Measurements from ENCODE around the gene ZNF439.
"Not testable (repeated sequence)": the region's sequence is repeated elsewhere in the genome, so short reads cannot be mapped to it uniquely, and the experiment has no call there.

Gene ZNF439

GRCh38 chr19:11848594-11849469 lies at the start of gene ZNF439:
Gene ZNF439 (plus strand): TSS chr19:11848726. CDS start chr19:11848868, 142 bp downstream.
- peak; percentile 43 to 48 for DNase-seq (ENCODE audit: low read depth in 2 of 2)

- no peak for DNase-seq (ENCODE audit: low read depth in 2 of 2)
Measured at GRCh38 chr19:11806354-11807098, 42.0 kb upstream of the ZNF439 start.

DNA sequence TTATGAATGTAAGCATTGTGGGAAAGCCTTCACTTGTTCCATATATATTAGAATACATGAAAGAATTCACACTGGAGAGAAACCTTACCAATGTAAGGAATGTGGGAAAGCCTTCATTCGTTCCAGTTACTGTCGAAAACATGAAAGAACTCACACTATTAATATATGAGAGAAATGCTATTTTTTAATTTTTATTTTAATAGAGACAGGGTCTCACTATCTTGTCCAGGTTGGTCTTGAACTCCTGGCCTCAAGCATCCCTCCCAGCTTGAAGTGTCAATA lies 41.5 kb upstream of the ZNF439 start:
- DNase-seq (ENCODE audit: low read depth in 2 of 2), result no peak

GRCh38 chr19:11813703-11814028 lies 34.9 kb upstream of the ZNF439 start:
- no peak for DNase-seq (ENCODE audit: low read depth in 2 of 2)

DNA sequence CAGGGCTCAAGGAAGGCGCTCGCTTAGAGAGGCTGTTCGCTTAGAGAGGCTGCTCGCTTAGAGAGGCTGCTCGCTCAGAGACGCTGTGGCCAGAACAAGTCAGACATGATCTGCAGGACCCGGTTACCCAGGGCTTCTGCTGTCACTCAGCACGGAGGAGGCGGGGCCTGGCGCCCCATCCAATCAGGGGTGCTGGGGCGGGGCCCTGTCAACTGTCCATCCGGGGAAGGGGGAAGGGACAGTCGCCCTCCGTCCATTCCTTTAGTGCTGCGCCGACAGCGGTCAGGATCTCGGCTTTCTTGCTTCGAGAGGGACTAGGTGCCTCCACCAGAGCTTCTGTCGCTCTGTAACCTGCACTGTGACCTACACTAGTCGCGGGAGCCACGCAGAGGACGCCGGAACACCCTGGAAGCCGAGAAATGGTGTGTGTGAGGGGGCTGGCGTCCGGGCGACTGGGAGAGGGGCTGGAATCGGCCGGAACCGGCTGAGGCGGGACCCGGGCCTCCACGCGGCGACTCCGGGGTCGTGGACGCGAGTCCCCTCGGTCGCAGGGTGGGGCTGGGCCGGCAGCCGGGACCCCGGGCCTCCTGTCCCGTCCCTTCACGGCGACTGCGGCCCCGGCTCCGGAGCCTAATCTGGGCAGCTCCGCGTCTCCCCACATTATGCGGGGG lies 34.4 kb upstream of the ZNF439 start, which contains the start of gene ZNF440:
Gene ZNF440 (plus strand): TSS at position 245 of the 671 bp plus-strand sequence. CDS start 175 bp downstream, at position 420.
- DNase-seq (ENCODE audit: low read depth in 2 of 2), result peak; percentile 76 to 77

- DNase-seq (ENCODE audit: low read depth in 2 of 2), result no peak
Measured at GRCh38 chr19:11814700-11815035, 33.9 kb upstream of the ZNF439 start.

DNA sequence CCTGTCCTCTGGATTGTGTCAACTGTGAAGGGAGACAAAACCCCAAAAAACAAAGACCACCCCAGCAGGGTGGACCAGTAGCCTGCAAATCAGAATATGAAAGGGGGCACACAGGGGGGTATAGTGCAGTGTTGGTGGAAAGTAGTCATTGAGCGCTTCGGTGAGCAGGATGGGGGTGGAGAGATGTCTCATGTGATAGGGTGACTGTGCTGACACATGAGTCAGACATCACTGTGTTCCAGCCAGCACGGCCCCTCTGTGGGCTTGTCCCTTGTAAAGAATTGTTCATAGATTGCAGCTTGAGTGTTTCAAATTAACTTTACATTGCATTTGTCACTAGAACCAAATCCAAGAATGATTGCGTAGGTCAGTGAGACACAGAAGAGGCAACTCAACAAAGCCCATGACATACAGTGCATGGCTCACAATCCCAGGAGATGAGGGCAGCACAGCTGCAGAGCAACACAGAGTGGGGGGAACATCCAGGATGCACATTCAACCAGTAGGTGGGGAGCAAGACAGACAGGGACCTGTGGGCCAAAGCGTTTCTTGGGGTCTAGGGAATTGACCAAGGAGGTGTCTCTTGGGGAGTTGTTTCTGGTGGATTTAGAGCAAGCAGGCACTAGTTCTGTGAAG lies 26.9 kb upstream of the ZNF439 start:
- no peak for DNase-seq (ENCODE audit: low read depth in 2 of 2)

- DNase-seq (ENCODE audit: low read depth in 2 of 2), result not testable (repeated sequence)
Measured at GRCh38 chr19:11828957-11829876, 19.3 kb upstream of the ZNF439 start.

DNA sequence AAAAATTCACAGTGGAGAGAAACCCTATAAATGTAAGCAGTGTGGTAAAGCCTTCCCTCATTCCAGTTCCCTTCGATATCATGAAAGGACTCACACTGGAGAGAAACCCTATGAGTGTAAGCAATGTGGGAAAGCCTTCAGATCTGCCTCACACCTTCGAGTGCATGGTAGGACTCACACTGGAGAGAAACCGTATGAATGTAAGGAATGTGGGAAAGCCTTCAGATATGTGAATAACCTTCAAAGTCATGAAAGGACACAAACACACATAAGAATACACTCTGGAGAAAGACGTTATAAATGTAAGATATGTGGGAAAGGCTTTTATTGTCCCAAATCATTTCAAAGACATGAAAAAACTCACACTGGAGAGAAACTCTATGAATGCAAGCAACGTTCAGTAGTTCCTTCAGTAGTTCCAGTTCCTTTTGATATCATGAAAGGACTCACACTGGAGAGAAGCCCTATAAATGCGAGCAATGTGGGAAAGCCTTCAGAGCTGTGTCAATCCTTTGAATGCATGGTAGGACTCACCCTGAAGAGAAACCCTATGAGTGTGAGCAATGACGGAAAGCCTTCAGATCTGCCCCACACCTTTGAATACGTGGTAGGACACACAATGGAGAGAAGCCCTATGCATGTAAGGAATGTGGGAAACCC lies 16.1 kb upstream of the ZNF439 start:
- DNase-seq (ENCODE audit: low read depth in 2 of 2), result no peak

- no peak for DNase-seq (ENCODE audit: low read depth in 2 of 2)
Measured at GRCh38 chr19:11833541-11833940, 15.0 kb upstream of the ZNF439 start.

- not testable (repeated sequence) for DNase-seq (ENCODE audit: low read depth in 2 of 2)
Measured at GRCh38 chr19:11835626-11836066, 12.9 kb upstream of the ZNF439 start.

GRCh38 chr19:11843722-11844121 lies 4.8 kb upstream of the ZNF439 start:
- DNase-seq (ENCODE audit: low read depth in 2 of 2), result no peak

DNA sequence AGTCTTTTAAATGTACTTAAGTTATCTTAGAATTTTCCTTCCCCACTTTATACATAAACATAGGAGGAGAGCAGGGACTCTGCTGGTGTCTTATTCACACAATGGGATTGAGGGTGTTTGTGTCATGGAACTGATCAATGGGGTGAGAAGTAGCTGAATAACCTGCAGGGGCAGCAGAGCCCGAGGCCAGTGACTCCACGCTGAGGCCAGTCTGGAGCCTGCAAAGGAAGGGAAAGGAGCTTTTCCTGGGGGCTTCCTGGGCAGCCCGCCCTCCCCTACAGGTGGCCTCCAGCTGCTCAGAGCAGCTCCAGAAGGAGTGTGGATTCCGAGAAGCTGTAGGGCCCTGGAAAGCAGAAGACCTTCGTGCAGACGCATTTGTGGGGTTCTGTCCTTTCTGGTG lies 911 bp upstream of the ZNF439 start:
- not testable (repeated sequence) for DNase-seq (ENCODE audit: low read depth in 2 of 2)

DNA sequence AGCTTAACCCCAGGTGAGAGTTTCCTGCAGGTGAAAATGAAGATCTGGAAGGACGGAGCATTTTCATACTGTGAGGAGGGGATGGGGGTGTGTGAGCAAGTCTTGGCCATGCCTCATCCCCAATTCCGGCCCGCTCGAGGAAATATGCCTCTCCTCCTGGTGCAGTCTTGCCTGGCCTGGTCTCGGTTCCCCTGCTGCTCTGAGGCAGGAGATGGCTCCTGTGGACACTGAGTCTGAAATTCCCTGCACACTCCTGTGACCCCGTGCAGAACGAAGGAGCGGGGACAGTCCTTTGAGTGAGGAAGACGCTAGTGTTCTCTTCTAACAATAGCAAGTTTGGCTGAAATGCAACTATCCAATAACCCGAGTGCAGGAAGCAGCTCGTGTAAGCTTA lies 329 bp upstream of the ZNF439 start:
- DNase-seq (ENCODE audit: low read depth in 2 of 2), result no peak

DNA sequence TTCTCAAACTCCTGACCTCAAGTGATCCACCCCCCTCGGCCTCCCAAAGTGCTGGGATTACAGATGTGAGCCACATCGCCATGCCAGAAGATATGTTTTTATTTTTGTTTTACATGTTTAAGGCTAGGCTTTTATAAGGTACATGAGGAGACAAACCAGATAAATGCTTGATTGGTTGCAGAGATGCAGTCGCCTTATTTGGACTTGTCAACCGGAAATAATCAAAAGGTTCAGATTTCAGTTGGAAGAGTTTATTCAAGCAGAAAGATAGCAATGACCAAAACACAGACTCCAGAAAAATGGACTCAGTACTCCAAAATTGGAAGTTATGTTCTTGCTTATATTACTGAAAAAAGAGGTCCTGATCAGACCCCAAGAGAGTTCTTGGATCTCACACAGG lies 1.8 kb downstream of the ZNF439 start:
- not testable (repeated sequence) for DNase-seq (ENCODE audit: low read depth in 2 of 2)

GRCh38 chr19:11853358-11853757 lies 4.8 kb downstream of the ZNF439 start:
- no peak for DNase-seq (ENCODE audit: low read depth in 2 of 2)

- no peak for DNase-seq (ENCODE audit: low read depth in 2 of 2)
Measured at GRCh38 chr19:11856596-11857250, 8.2 kb downstream of the ZNF439 start.

DNA sequence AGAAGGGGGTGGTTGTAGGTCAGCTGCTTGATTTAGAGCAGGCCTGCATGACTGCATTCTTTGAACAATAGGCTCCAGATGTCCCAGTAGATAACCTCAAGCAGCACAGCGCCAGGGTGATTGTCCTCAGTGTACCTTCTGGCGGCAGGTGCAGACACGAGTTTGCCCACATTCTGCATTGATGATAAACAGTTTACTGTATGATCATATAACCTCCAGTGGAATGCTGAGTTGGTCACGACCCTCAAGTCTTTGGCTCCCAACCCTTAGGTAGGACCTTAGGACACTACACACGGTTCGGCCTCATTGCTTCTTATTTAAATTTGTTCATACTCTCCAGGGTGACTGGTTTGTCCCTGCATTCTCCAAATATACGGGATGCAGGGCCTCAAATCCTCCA lies 12.2 kb downstream of the ZNF439 start:
- DNase-seq (ENCODE audit: low read depth in 2 of 2), result no peak

- DNase-seq (ENCODE audit: low read depth in 2 of 2), result no peak
Measured at GRCh38 chr19:11861301-11861700, 12.8 kb downstream of the ZNF439 start.

DNA sequence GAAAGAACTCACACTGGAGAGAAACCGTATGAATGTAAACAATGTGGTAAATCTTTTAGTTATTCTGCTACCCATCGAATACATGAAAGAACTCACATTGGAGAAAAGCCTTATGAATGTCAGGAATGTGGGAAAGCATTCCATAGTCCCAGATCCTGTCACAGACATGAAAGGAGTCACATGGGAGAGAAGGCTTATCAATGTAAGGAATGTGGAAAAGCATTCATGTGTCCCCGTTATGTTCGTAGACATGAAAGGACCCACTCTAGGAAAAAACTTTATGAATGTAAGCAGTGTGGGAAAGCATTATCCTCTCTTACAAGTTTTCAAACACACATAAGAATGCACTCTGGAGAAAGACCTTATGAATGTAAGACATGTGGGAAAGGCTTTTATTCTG lies 19.2 kb downstream of the ZNF439 start:
- not testable (repeated sequence) for DNase-seq (ENCODE audit: low read depth in 2 of 2)

Measured in fibroblast of skin of left quadriceps (primary cell).